Thyroid gland (tissue), 4 donors: ENCODE measurements around the gene CSTF1.

Experiments
- CTCF ChIP-seq, 6 experiments: fragments of 200-600 bp in 3 of 6; fragments of 450-650 bp in 3 of 6; sonication (generic) in 3 of 6; IDR thresholded peaks; one replicate each; pipeline ENCODE4 v1.5.1; 2016 to 2019; ENCODE audit warnings: antibody characterized with exemption in 6 of 6, mild to moderate bottlenecking in 2 of 6, inconsistent platforms in 1 of 6, moderate library complexity in 1 of 6
- POLR2A ChIP-seq, 2 donors: fragments of 450-650 bp; IDR thresholded peaks; one replicate each; pipeline ENCODE4 v1.6.1; 2017; ENCODE audit warnings: antibody characterized with exemption in 2 of 2, mild to moderate bottlenecking in 2 of 2, moderate library complexity in 1 of 2

GRCh38 chr20:56376331-56376730, 16.1 kb upstream of the CSTF1 start:
- no peak for TF ChIP-seq POLR2A (IDR thresholded peaks at IDR 0.05)
- no peak for TF ChIP-seq CTCF (IDR thresholded peaks at IDR 0.05)
